Measurements from ENCODE around the gene NRXN3.

- TF ChIP-seq CTCF (IDR thresholded peaks at IDR 0.05) (no peak), REST (IDR thresholded peaks at IDR 0.05; ENCODE audit: insufficient read depth in 1 of 2, low read depth in 2 of 2, low read length in 1 of 2) (no peak), POLR2AphosphoS5 (IDR thresholded peaks at IDR 0.05; ENCODE audit: low read depth, low read length) (no peak)
Measured at GRCh38 chr14:79246173-79246572, 1076.0 kb downstream of the NRXN3 start.

All from Panc1 (cell line).